Loucy (cell line): ENCODE data around the gene GOT1.

Experiments
- EZH2phosphoT487 ChIP-seq: fragments of 200-600 bp; IDR thresholded peaks from 2 replicates; pipeline ENCODE4 v1.6.1; 2018; ENCODE audit warnings: antibody characterized with exemption, mild to moderate bottlenecking, moderate library complexity, borderline replicate concordance
- TF ChIP-seq, protein P1 (sequence below): fragments of 200-600 bp; sonication (generic); conservative IDR thresholded peaks from 2 replicates; pipeline ENCODE4 v1.5.1; 2014; ENCODE audit warnings: mild to moderate bottlenecking, antibody characterized with exemption, low read length

DNA sequence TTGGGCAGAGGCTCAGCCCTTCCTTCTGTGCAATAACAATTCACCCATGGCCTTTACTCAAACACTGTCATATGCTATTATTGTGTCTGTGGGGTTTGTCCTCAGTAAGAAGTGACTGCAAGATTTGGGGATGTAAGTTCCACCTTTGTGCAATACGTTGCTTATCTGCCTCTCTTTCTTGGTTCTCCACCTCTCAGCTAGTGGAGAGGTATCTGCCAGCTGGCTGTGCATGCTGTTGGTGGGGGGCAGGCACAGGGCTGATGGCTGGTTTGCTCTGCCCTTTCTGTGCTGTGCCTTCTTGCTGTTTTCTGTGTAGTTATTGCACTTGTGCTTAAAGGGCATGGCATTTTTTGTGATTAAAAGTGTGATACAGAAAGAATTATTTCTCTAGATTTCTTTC is 65.1 kb downstream of the GOT1 start:
- TF ChIP-seq, protein P1, sequence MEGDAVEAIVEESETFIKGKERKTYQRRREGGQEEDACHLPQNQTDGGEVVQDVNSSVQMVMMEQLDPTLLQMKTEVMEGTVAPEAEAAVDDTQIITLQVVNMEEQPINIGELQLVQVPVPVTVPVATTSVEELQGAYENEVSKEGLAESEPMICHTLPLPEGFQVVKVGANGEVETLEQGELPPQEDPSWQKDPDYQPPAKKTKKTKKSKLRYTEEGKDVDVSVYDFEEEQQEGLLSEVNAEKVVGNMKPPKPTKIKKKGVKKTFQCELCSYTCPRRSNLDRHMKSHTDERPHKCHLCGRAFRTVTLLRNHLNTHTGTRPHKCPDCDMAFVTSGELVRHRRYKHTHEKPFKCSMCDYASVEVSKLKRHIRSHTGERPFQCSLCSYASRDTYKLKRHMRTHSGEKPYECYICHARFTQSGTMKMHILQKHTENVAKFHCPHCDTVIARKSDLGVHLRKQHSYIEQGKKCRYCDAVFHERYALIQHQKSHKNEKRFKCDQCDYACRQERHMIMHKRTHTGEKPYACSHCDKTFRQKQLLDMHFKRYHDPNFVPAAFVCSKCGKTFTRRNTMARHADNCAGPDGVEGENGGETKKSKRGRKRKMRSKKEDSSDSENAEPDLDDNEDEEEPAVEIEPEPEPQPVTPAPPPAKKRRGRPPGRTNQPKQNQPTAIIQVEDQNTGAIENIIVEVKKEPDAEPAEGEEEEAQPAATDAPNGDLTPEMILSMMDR, result no peak
- TF ChIP-seq EZH2phosphoT487, result no peak
